HG03025 (cell line): Measurements from ENCODE around the gene RNF151.
"Not testable (repeated sequence)": the region's sequence is repeated elsewhere in the genome, so short reads cannot be mapped to it uniquely, and the experiment has no call there.

ENCODE experiments used
- ATAC-seq: cut with Tn5 transposase; IDR thresholded peaks from one replicate; pipeline ENCODE4 v1.9.1; 2021; ENCODE audit warnings: mild to moderate bottlenecking, moderate library complexity; ENCODE audit not compliant: unreplicated experiment, low FRiP score

The RNF151 gene

GRCh38 chr16:1966460-1966859 lies at the start of gene RNF151:
Gene RNF151 (plus strand): TSS chr16:1966856. CDS start chr16:1966882, 26 bp downstream.
- ATAC-seq, result no peak

GRCh38 chr16:1917056-1917664 lies 49.5 kb upstream of the RNF151 start:
- no peak for ATAC-seq

GRCh38 chr16:1917665-1918350 lies 48.8 kb upstream of the RNF151 start:
- no peak for ATAC-seq

GRCh38 chr16:1918351-1919326 lies 48.0 kb upstream of the RNF151 start, which contains the start of gene HS3ST6:
Gene HS3ST6 (minus strand): TSS chr16:1918415. CDS start chr16:1918323, 92 bp downstream.
- no peak for ATAC-seq

GRCh38 chr16:1919327-1919998 lies 47.2 kb upstream of the RNF151 start:
- no peak for ATAC-seq

- ATAC-seq, result not testable (repeated sequence)
Observed at GRCh38 chr16:1920122-1920521, 46.5 kb upstream of the RNF151 start.

- no peak for ATAC-seq
Observed at GRCh38 chr16:1920727-1921171, 45.9 kb upstream of the RNF151 start.

- no peak for ATAC-seq
Observed at GRCh38 chr16:1922357-1922756, 44.3 kb upstream of the RNF151 start.

- ATAC-seq, result no peak
Observed at GRCh38 chr16:1923299-1924034, 43.2 kb upstream of the RNF151 start.

- ATAC-seq, result no peak
Observed at GRCh38 chr16:1924095-1924494, 42.6 kb upstream of the RNF151 start.

GRCh38 chr16:1926271-1926670 lies 40.4 kb upstream of the RNF151 start:
- ATAC-seq, result no peak

- no peak for ATAC-seq
Observed at GRCh38 chr16:1929105-1929504, 37.6 kb upstream of the RNF151 start.

- peak; percentile 60 for ATAC-seq
Observed at GRCh38 chr16:1929578-1930337, 36.9 kb upstream of the RNF151 start.

GRCh38 chr16:1930338-1930720 lies 36.3 kb upstream of the RNF151 start:
- ATAC-seq, result no peak

- ATAC-seq, result no peak
Observed at GRCh38 chr16:1932050-1933028, 34.3 kb upstream of the RNF151 start.

- no peak for ATAC-seq
Observed at GRCh38 chr16:1933097-1933661, 33.5 kb upstream of the RNF151 start.

- no peak for ATAC-seq
Observed at GRCh38 chr16:1936945-1937479, 29.6 kb upstream of the RNF151 start.
